GM18951 (cell line): ENCODE results near the gene CCDC192.
"Not testable (repeated sequence)": the region's sequence is repeated elsewhere in the genome, so short reads cannot be mapped to it uniquely, and the experiment has no call there.

Experiments
- POLR2A ChIP-seq: IDR thresholded peaks from 4 replicates; pipeline ENCODE4 v1.6.1; 2011; ENCODE audit warnings: mild to moderate bottlenecking; ENCODE audit not compliant: insufficient read length, insufficient read depth; ENCODE audit errors: extremely low read depth
- in situ Hi-C: fragments of 300-500 bp; cut with MboI; formaldehyde crosslinking; loops from one replicate; pipeline ENCODE4 v1.12.0; 2022; ENCODE audit warnings: low sequenced_read_pairs, mixed read lengths, inconsistent platforms; ENCODE audit not compliant: unreplicated experiment

The CCDC192 gene

DNA sequence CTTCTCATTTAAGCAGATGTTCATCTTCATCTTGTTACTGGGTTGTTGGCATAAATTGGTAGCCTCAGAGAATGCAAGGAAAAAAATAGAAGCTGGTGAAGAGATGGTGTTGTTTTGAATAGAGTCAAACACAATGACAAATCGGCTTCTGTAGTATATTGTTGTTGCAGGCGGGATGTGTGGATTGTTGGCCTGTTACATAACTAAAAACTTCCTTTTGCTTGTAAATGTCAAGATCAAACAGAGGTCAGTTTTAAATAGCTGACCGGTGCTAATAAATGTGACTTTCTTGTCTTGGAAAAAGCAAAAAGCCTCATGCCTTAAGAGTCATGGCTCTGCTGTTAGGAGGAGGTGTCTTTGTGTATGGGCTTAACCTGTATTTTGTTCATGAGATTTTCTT lies 59.2 kb downstream of the CCDC192 start:
- in situ Hi-C loops = loop anchor here (10.0 kb wide), 1 partner anchor 432 kb away; no protein-coding TSS in a partner anchor
- no peak for TF ChIP-seq POLR2A

DNA sequence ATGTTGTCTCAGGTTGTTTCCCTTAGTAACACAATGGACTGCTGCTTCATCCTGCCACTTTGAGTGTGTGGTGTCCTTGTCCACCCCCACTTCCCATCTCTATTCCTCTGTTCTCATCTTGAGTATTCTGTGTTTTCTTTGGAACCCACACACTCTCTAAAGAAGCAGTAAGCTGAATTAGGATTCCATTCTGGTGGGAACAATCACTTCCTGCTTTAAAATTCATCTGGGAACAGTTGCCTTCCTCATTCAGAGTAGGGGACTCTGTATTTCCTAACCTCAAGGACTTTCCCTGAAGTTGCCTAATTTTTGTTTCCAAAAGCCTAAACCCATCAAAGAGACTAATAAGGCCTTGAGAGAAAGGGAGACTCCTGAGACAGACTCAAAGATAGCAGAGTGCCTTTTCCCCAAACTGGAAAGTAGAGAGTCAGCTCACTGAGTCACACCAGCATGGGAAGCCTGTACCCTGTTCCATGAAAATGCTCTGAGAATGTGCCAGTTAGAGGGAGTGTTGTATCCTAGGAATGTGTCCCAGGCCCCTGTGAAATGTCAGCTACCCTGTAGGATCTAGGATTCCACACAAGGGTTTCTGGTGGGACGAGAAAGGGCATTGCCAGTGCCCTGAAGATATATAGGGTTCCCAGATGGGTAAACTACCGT lies 63.6 kb downstream of the CCDC192 start:
- in situ Hi-C loops = loop anchor here (10.0 kb wide), 1 partner anchor 428 kb away; no protein-coding TSS in a partner anchor
- no peak for TF ChIP-seq POLR2A

- in situ Hi-C loops = loop anchor here (10.0 kb wide), 1 partner anchor 425 kb away; no protein-coding TSS in a partner anchor
- TF ChIP-seq POLR2A = no peak
These were observed 66.2 kb downstream of the CCDC192 start for GRCh38 chr5:127769386-127769785.

- TF ChIP-seq POLR2A = no peak
- in situ Hi-C loops = no loop called here
These were observed 67.1 kb downstream of the CCDC192 start for GRCh38 chr5:127770272-127770671.

DNA sequence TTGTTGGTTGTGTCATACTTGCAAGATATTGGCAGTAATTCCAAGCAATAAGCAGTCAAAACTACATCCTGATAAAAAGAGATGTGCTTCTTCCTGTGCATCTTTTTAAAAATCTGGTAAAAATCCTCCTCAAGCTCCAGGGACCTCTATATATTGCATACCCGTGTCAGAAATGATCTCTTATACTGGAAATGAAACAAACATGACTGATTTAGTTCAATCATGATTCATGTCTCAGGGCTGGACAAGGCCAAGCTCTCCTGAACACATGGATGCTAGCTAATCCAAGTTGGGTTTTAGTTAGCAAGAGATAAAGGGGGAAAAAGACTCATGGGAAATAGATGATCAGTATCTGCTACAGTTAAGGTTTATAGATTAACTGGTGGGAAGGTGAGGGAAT lies 69.3 kb downstream of the CCDC192 start:
- no peak for TF ChIP-seq POLR2A
- in situ Hi-C loops = no loop called here

DNA sequence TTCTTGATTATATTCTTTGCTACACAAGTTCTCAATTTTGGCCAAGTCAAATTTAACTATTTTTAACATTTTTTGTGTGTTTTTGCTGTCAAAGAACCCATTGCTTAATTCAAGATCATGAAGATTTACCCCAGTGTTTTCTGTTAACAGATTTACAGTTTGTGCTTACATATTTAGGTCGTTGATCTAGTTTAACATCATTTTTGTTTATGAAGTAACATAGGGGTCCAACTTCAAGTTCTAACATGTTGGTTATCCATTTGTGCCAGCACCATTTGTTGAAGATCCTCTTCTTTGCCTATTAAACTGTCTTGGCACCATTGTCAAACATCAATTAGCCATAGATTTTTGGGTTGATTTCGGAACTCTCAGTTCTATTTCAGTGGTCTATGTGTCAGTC lies 71.0 kb downstream of the CCDC192 start:
- no peak for TF ChIP-seq POLR2A
- in situ Hi-C loops = no loop called here

- TF ChIP-seq POLR2A = no peak
- in situ Hi-C loops = no loop called here
These were observed 73.3 kb downstream of the CCDC192 start for GRCh38 chr5:127776477-127776876.

- in situ Hi-C loops = no loop called here
- TF ChIP-seq POLR2A = no peak
These were observed 74.8 kb downstream of the CCDC192 start for GRCh38 chr5:127777957-127778356.

- in situ Hi-C loops = not testable (repeated sequence)
These were observed 79.3 kb downstream of the CCDC192 start for GRCh38 chr5:127782450-127782849.

DNA sequence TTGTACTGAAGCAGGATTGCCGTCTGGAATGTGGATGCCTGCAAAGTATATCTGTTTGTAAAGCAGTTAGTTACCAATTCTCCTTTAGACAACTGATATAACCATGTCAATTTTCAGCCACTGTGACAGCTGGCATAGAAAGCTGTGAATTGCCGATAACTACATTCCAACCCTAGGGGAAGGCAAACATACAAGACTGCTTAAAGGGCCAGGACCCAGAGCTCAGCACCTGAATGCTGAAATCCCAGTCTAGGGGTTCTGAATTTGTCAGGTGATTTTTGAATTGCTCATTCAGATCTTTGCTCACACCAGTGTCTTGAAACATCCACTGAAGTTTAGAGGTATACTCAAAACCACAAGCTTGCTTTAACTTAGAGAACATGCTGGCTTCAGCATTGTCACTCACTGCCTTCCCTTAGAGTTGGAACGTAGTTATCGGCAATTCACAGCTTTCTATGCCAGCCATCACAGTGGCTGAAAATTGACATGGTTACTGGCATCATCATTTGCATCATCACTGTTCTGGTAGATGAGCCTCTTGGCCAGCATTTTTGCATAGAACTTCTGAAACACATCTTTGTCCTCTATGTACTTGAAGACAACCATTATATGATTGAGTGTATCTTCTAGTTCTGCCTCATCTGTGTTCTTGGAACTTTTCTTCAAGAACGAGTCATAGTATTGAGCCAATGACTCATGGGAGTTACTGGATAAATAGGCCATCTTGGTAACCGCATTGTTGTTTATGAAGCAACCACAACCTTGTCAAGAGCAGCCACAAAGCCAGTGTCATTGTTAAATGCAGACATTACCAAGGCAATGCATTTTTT lies 82.1 kb downstream of the CCDC192 start:
- in situ Hi-C loops = no loop called here
- no peak for TF ChIP-seq POLR2A

DNA sequence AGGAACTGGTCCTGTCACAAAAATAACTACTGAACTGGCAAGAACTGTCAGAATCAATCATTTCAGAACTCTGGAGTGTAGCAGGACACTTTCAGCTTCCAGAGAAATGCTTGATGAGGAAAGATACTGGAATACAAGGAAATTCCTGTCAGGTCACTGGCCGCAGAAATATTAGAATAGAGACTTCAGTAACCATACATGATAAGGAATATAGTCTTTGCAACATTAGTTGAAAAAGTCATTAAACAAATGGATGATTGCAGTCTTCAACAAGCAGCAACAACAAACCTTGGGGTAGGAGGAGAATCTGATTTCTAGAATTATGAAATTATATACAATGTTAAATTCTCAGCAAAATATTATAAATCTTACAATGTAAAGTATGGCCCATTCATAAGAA lies 88.2 kb downstream of the CCDC192 start:
- no peak for TF ChIP-seq POLR2A
- in situ Hi-C loops = no loop called here

- in situ Hi-C loops = not testable (repeated sequence)
These were observed 88.7 kb downstream of the CCDC192 start for GRCh38 chr5:127791908-127792307.

GRCh38 chr5:127793052-127793451 lies 89.9 kb downstream of the CCDC192 start:
- in situ Hi-C loops = no loop called here

GRCh38 chr5:127793879-127794278 lies 90.7 kb downstream of the CCDC192 start:
- TF ChIP-seq POLR2A = no peak

More at GRCh38 chr5:127793052-127793451, 89.9 kb downstream of the CCDC192 start:
- TF ChIP-seq POLR2A = no peak

More at GRCh38 chr5:127793879-127794278, 90.7 kb downstream of the CCDC192 start:
- in situ Hi-C loops = no loop called here
